ENCODE results near the gene IGF2BP1.
"Not testable (repeated sequence)": the region's sequence is repeated elsewhere in the genome, so short reads cannot be mapped to it uniquely, and the experiment has no call there.

IGF2BP1 gene

GRCh38 chr17:48995974-48996721, 1.0 kb upstream of the IGF2BP1 start:
- peak; percentile 16 for DNase-seq

- DNase-seq = no peak
Measured at GRCh38 chr17:48996722-48997102, 473 bp upstream of the IGF2BP1 start.

- DNase-seq = peak; percentile 5
Measured at GRCh38 chr17:48997827-48998586, 822 bp downstream of the IGF2BP1 start.

GRCh38 chr17:48998587-48999440, 1.6 kb downstream of the IGF2BP1 start:
- no peak for DNase-seq

- DNase-seq = no peak
Measured at GRCh38 chr17:49000943-49001342, 3.8 kb downstream of the IGF2BP1 start.

- DNase-seq = no peak
Measured at GRCh38 chr17:49001671-49002070, 4.5 kb downstream of the IGF2BP1 start.

GRCh38 chr17:49002331-49002730, 5.1 kb downstream of the IGF2BP1 start:
- no peak for DNase-seq

- no peak for DNase-seq
Measured at GRCh38 chr17:49002766-49003165, 5.6 kb downstream of the IGF2BP1 start.

- peak; percentile 12 for DNase-seq
Measured at GRCh38 chr17:49003557-49004511, 6.6 kb downstream of the IGF2BP1 start.

- DNase-seq = no peak
Measured at GRCh38 chr17:49005140-49005539, 8.0 kb downstream of the IGF2BP1 start.

- DNase-seq = not testable (repeated sequence)
Measured at GRCh38 chr17:49008908-49009307, 11.7 kb downstream of the IGF2BP1 start.

- DNase-seq = no peak
Measured at GRCh38 chr17:49012769-49013255, 15.6 kb downstream of the IGF2BP1 start.

GRCh38 chr17:49013311-49014213, 16.4 kb downstream of the IGF2BP1 start:
- DNase-seq = no peak

- DNase-seq = no peak
Measured at GRCh38 chr17:49015179-49015923, 18.2 kb downstream of the IGF2BP1 start.

GRCh38 chr17:49015924-49016774, 19.0 kb downstream of the IGF2BP1 start:
- no peak for DNase-seq

GRCh38 chr17:49016775-49017463, 19.7 kb downstream of the IGF2BP1 start:
- DNase-seq = no peak

GRCh38 chr17:49018116-49018612, 21.0 kb downstream of the IGF2BP1 start:
- DNase-seq = no peak

- no peak for DNase-seq
Measured at GRCh38 chr17:49018748-49019147, 21.6 kb downstream of the IGF2BP1 start.
